Adrenal gland (tissue), 5 donors: Measurements from ENCODE around the gene PDE2A.

Experiments
- CTCF ChIP-seq, 6 experiments: fragments of 450-650 bp in 4 of 6; fragments of 200-600 bp in 2 of 6; sonication (generic) in 1 of 6; IDR thresholded peaks; 1 replicate in 5 of 6; 2 replicates in 1 of 6; pipeline versions ENCODE4 v1.5.1 to v1.8.0; 2016 to 2021; ENCODE audit warnings: antibody characterized with exemption in 6 of 6, mild to moderate bottlenecking in 2 of 6, moderate library complexity in 1 of 6
- POLR2A ChIP-seq, 2 donors: fragments of 450-650 bp; IDR thresholded peaks; one replicate each; pipeline ENCODE4 v1.6.1; 2017; ENCODE audit warnings: antibody characterized with exemption in 2 of 2, mild to moderate bottlenecking in 2 of 2, moderate library complexity in 1 of 2
- donor health status: DM: no; HTN: no; CAD: no.

- TF ChIP-seq CTCF (IDR thresholded peaks at IDR 0.05) = no peak
- no peak for TF ChIP-seq POLR2A (IDR thresholded peaks at IDR 0.05)
These were observed 94.2 kb downstream of the PDE2A start for GRCh38 chr11:72579816-72580641.
